ENCODE measurements around the gene ANXA3.
"Not testable (repeated sequence)": the region's sequence is repeated elsewhere in the genome, so short reads cannot be mapped to it uniquely, and the experiment has no call there.

Gene ANXA3

GRCh38 chr4:78528327-78528726 lies 23.2 kb upstream of the ANXA3 start:
- Mint-ChIP-seq H3K4me3 (no peak overlapping the region), H3K36me3 (no peaks in the 10 kb centered on the region), H3K9me3 (no peaks in the 10 kb centered on the region), H3K27ac (no peak overlapping the region), H3K27me3 (no peaks in the 10 kb centered on the region), H3K4me1 (no peaks in the 10 kb centered on the region)

- Mint-ChIP-seq H3K4me3 (no peak overlapping the region), H3K27me3 (no peaks in the 10 kb centered on the region), H3K4me1 (no peaks in the 10 kb centered on the region), H3K9me3 (no peaks in the 10 kb centered on the region), H3K36me3 (no peaks in the 10 kb centered on the region), H3K27ac (no peak overlapping the region)
Measured at GRCh38 chr4:78529569-78530209, 21.9 kb upstream of the ANXA3 start.

- H3K9me3 Mint-ChIP-seq = no peaks in the 10 kb centered on the region
- H3K4me1 Mint-ChIP-seq = no peaks in the 10 kb centered on the region
- H3K27me3 Mint-ChIP-seq = no peaks in the 10 kb centered on the region
- no peaks in the 10 kb centered on the region for H3K36me3 Mint-ChIP-seq
- no peak overlapping the region for H3K27ac Mint-ChIP-seq
- H3K4me3 Mint-ChIP-seq = no peak overlapping the region
Measured at GRCh38 chr4:78532046-78532445, 19.5 kb upstream of the ANXA3 start.

- Mint-ChIP-seq H3K9me3 (no peaks in the 10 kb centered on the region), H3K4me1 (no peaks in the 10 kb centered on the region), H3K36me3 (no peaks in the 10 kb centered on the region), H3K4me3 (no peak overlapping the region), H3K27ac (no peak overlapping the region), H3K27me3 (peaks cover 3% of the 10 kb centered on the region)
Measured at GRCh38 chr4:78533854-78534253, 17.7 kb upstream of the ANXA3 start.

GRCh38 chr4:78534286-78534955 lies 17.1 kb upstream of the ANXA3 start:
- Mint-ChIP-seq H3K4me3 (no peak overlapping the region), H3K27me3 (peaks cover 6% of the 10 kb centered on the region), H3K27ac (no peak overlapping the region), H3K4me1 (no peaks in the 10 kb centered on the region), H3K9me3 (no peaks in the 10 kb centered on the region), H3K36me3 (no peaks in the 10 kb centered on the region)

DNA sequence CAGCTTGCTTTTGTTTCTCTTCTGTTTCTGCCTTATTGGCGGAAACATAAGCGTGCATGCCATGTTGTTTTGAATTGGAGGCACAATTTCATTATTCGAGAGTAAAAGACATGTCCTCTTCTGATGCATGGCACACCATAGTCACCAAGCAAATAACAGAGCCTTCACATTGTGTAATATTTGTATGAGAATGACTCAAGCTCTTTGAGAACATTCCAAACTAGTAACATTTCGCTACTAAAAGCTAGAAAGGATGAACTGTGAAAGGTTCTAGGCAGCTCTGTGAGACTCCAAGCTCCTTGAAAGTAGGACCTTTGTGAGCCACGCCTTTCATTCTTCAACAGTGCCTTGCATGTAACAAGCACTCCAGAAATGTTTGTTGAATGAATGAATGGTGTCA lies 9.2 kb upstream of the ANXA3 start:
- Mint-ChIP-seq H3K27me3 (peaks cover 5% of the 10 kb centered on the region), H3K27ac (no peak overlapping the region), H3K36me3 (no peaks in the 10 kb centered on the region), H3K9me3 (no peaks in the 10 kb centered on the region), H3K4me3 (no peak overlapping the region), H3K4me1 (no peaks in the 10 kb centered on the region)

- Mint-ChIP-seq H3K4me1 (no peaks in the 10 kb centered on the region), H3K4me3 (no peak overlapping the region), H3K9me3 (no peaks in the 10 kb centered on the region), H3K27ac (no peak overlapping the region), H3K27me3 (peaks cover 4% of the 10 kb centered on the region), H3K36me3 (no peaks in the 10 kb centered on the region)
Measured at GRCh38 chr4:78543424-78544125, 8.0 kb upstream of the ANXA3 start.

DNA sequence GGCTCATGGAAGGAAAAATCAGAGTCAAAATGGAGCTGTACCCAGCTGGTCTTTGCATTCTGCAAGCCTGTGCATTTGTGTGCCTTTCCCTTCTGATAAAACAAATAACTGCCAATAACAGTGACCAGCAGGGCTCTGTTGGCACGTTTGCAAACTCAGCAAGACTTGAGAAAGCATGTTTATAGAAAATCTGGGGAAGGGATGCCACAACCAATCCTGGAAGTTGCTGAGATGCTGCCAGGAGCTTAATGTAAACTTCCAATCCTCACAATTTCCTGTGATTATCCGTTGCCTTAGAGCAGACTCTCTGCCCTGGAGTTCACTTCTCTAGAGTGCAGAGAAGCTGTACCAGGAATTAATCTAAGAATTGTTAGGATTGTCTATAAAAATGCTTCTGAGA lies 6.9 kb upstream of the ANXA3 start:
- Mint-ChIP-seq H3K4me3 (no peak overlapping the region), H3K27me3 (no peaks in the 10 kb centered on the region), H3K27ac (no peak overlapping the region), H3K36me3 (no peaks in the 10 kb centered on the region), H3K4me1 (no peaks in the 10 kb centered on the region), H3K9me3 (no peaks in the 10 kb centered on the region)

- H3K27ac Mint-ChIP-seq = no peak overlapping the region
- no peaks in the 10 kb centered on the region for H3K36me3 Mint-ChIP-seq
- no peaks in the 10 kb centered on the region for H3K9me3 Mint-ChIP-seq
- peaks cover under 1% of the 10 kb centered on the region for H3K27me3 Mint-ChIP-seq
- no peaks in the 10 kb centered on the region for H3K4me1 Mint-ChIP-seq
- no peak overlapping the region for H3K4me3 Mint-ChIP-seq
Measured at GRCh38 chr4:78545275-78546246, 6.0 kb upstream of the ANXA3 start.

DNA sequence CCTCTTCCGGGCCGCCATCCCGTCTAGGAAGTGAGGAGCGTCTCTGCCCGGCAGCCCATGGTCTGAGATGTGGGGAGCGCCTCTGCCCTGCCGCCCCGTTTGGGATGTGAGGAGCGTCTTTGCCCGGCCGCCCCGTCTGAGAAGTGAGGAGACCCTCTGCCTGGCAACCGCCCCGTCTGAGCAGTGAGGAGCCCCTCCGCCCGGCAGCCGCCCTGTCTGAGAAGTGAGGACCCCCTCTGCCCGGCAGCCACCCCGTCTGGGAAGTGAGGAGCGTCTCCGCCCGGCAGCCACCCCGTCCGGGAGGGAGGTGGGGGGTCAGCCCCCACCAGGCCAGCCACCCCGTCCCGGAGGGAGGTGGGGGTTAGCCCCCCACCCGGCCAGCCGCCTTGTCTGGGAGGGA lies 3.7 kb upstream of the ANXA3 start:
- H3K4me3 Mint-ChIP-seq, H3K27ac Mint-ChIP-seq, H3K36me3 Mint-ChIP-seq, H3K4me1 Mint-ChIP-seq, H3K9me3 Mint-ChIP-seq: not testable (repeated sequence)
- H3K27me3 Mint-ChIP-seq = peaks cover 15% of the 10 kb centered on the region

DNA sequence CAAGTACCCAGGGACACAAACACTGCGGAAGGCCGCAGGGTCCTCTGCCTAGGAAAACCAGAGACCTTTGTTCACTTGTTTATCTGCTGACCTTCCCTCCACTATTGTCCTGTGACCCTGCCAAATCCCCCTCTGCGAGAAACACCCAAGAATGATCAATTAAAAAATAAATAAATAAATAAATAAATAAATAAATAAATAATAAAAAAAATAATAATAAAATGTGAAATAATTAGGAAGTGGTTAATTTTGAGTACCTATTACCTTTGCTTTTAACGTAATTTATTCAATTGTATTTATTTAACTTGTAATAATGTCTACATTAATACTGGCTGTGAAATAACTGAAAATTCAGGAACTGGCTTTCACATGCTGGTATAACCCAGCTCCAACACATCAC lies 2.7 kb upstream of the ANXA3 start:
- H3K27me3 Mint-ChIP-seq = peaks cover 15% of the 10 kb centered on the region
- H3K4me3 Mint-ChIP-seq, H3K27ac Mint-ChIP-seq, H3K36me3 Mint-ChIP-seq, H3K9me3 Mint-ChIP-seq, H3K4me1 Mint-ChIP-seq: not testable (repeated sequence)

GRCh38 chr4:78552389-78553042 lies 946 bp downstream of the ANXA3 start:
- H3K27me3 Mint-ChIP-seq = peaks cover 18% of the 10 kb centered on the region

GRCh38 chr4:78553043-78553396 lies 1.4 kb downstream of the ANXA3 start:
- Mint-ChIP-seq H3K27me3 (peaks cover 18% of the 10 kb centered on the region), H3K9me3 (no peaks in the 10 kb centered on the region), H3K27ac (no peak overlapping the region), H3K36me3 (no peaks in the 10 kb centered on the region), H3K4me3 (no peak overlapping the region), H3K4me1 (peaks cover 4% of the 10 kb centered on the region)

More at GRCh38 chr4:78552389-78553042, 946 bp downstream of the ANXA3 start:
- Mint-ChIP-seq H3K4me3 (no peak overlapping the region), H3K27ac (no peak overlapping the region), H3K4me1 (peaks cover 4% of the 10 kb centered on the region), H3K9me3 (no peaks in the 10 kb centered on the region), H3K36me3 (no peaks in the 10 kb centered on the region)

DNA sequence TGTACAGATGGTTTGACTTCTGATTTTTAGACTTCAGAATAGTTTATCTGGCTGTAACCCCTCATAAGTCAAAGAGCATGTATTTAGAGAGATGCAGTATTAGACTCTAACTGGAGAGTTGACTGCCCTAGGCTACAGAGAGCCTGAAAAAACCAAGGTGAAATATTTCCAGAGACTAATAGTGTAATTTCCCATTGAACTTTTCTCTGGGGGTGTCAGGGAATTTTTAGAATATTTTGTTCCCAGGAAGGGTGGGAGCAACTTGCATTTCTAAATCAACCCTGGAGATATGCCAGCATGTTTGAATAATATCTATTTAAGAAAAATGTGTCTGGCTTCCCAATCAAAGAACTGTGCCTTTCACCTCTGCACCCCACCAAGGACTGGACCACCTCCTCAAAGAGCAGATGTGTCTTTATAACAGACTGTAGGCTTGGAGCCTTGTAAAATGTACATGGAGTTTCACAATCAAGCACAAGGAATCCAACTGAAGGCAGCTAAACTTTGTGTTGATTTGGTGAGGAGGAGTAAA lies 2.0 kb downstream of the ANXA3 start:
- Mint-ChIP-seq H3K9me3 (no peaks in the 10 kb centered on the region), H3K4me3 (no peak overlapping the region), H3K4me1 (peaks cover 4% of the 10 kb centered on the region), H3K27me3 (peaks cover 18% of the 10 kb centered on the region), H3K36me3 (no peaks in the 10 kb centered on the region), H3K27ac (no peak overlapping the region)

DNA sequence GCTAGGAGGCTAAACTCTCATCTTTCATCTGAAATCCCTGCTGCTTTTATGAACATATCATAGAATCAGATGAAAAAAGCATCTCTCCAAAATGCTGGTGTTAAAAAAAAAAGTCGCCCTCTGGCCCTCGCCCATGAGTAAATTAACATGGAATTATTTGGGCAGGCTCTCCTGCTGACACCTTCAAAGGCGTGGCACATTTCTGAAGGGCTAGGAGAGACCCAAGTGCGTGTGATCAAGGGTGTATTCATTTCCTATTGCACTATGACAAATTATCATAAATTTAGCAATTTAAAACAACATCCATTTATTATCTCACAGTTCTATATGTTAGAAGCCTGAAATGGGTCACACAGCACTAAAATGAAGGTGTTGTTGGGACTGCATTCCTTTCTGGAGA lies 5.1 kb downstream of the ANXA3 start:
- Mint-ChIP-seq H3K4me1 (no peaks in the 10 kb centered on the region), H3K9me3 (no peaks in the 10 kb centered on the region), H3K36me3 (no peaks in the 10 kb centered on the region), H3K27ac (no peak overlapping the region), H3K4me3 (no peak overlapping the region), H3K27me3 (peaks cover 7% of the 10 kb centered on the region)
